G401 (cell line): ENCODE measurements around the gene RXYLT1. TPM values are rescaled to one million over a fixed set of nuclear protein-coding genes. Genes with fewer than 3 reads are reported as not detected.
"Not testable (repeated sequence)": the region's sequence is repeated elsewhere in the genome, so short reads cannot be mapped to it uniquely, and the experiment has no call there.

ENCODE experiments used
- DNase-seq: peaks from one replicate; pipeline ENCODE4 v3.0.0-alpha.2; 2015; ENCODE audit warnings: low spot score
- in situ Hi-C: cut with HindIII; loops from 2 replicates; pipeline ENCODE4 v1.10.0; 2016; ENCODE audit warnings: low sequenced_read_pairs, mixed read lengths
- total RNA-seq: library from RNA; depleted of rRNA; stranded (reverse); fragments of >200 nt; shearing (Covaris generic); gene quantifications from 2 replicates; pipeline ENCODE4 v1.2.3, GENCODE V29; 2014; rRNA removed

The RXYLT1 gene
- total RNA-seq, result 14.6 and 23.0 TPM in 2 replicates

DNA sequence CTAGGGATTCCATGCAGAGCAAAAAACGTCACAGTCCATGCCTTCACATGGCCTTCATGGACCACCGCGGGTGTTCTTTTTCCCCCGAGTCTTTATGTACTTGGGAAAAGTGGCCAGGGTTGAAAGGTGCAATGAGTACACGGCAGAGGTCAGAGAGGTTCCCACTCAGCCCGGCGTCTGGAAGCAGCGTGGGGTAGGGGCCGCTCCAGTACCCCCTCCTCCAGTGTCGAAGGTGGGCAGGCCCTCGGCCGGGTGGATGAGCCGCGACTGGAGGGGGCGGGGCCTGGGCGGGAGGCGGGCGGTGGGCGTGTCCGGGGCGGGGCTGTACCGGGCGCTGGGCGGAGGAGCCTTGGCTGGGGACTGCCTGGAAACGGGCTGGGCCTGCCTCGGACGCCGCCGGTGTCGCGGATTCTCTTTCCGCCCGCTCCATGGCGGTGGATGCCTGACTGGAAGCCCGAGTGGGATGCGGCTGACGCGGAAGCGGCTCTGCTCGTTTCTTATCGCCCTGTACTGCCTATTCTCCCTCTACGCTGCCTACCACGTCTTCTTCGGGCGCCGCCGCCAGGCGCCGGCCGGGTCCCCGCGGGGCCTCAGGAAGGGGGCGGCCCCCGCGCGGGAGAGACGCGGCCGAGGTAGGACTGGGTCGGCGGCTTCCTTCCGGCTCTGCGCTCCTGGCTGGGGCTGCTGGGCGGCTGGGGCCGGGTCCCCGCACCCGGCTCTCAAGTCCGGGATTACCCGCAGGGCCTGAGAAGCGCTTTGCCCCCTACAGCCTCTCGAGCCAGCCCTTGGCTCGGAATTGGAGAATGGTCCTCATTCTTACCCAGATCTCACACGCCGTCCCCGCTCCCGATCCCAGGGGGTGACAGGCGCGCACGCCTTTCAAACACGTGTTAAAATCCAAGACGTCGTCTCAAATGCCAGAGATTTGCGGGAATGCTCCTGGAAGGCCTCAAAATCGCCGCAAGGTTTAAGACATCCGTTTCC, at the start of gene RXYLT1:
Gene RXYLT1 (plus strand): TSS at position 412 of the 984 bp plus-strand sequence. CDS start 52 bp downstream, at position 464.
- peak; percentile 88 for DNase-seq
- in situ Hi-C loops, result no loop called here

DNA sequence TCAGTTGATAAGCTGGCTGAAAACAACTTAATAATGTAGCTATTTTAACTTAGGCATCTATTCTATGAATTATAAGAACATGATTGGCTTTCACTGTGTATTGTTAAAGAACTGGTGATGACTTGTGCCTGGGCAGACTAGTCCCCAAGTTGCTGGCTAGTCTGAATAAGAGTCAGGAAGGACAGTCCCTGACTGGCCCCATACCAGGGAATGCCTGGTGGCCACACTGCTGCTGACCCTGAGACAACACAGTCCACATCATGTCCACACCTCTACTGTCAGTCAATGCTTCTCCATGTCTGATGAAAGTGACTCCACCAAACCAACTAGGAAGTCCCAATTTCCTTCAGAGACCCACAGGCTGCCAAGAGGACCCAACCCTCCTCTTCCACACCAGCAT, 46.9 kb upstream of the RXYLT1 start:
- in situ Hi-C loops, DNase-seq: not testable (repeated sequence)

DNA sequence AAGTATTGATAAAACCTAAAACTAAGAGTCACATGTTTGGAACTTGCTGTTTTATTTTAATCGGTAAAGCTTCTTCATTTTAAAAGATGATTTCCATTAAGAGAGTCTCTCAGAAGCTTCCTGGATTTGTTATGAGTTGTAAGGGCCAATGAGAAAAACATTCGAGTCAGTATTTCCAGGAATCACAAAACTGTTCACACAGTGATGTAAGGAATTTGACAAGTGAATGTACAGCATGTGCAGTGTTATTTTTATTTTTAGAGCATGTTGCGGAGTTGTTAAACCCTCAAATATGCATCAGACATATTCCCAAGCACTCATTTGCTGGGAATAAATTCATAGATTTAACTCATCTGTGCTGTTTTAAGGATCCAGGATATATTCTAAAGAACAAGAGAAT, 46.1 kb upstream of the RXYLT1 start:
- in situ Hi-C loops, DNase-seq: not testable (repeated sequence)

DNA sequence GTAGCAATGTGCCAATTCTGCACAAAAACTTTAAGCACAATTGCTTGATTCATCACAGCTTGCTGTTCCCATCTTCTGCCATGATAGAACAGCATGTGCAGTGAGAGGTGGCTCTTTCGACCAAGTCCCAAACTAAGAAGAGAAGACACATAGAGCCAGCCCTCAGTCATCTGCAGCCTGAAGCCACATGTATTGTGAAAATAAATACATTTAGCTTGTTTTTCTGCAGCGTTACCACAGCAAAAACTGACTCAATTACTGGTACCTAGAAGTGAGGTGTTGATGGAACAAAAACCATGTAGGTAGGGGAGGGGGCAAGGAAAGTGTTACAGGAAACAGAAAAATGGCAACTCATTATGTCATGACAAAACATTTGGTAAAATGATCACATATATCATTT, 39.2 kb upstream of the RXYLT1 start:
- DNase-seq, in situ Hi-C loops: not testable (repeated sequence)

DNA sequence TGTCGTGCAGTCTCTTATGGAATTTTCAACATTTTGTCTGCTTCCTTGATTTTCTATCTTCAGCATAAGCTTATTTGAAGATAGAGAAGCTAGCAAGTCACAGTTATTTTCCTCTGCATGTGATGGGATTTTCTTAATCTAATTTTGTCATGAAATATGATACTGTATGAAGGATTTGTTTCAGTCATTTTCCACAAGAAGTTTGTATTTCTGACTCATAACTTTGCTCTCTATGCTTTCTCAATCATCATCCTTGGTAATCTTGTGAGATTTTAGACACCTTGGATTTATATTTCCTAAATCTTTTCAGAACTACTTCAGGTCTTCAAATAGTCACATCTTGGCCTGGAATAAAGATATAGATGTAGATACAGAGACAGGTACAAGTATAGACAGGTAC, 38.3 kb upstream of the RXYLT1 start:
- in situ Hi-C loops, DNase-seq: not testable (repeated sequence)

- in situ Hi-C loops, DNase-seq: not testable (repeated sequence)
Observed at GRCh38 chr12:63744110-63744509, 35.6 kb upstream of the RXYLT1 start.

DNA sequence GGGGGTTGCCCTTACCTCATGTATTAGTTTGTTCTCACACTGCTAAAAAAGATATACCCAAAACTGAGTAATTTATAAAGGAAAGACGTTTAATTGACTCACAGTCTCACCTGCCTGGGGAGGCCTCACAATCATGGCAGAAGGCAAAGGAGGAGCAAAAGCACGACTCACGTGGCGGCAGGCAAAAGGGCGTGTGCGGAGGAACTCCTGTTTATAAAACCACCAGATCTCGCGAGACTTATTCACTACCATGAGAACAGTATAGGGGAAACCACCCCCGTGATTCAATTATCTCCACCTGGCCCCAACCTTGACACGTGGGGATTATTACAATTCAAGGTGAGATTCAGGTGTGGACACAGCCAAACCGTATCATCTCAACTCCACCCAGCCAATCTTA, 33.2 kb upstream of the RXYLT1 start:
- in situ Hi-C loops, DNase-seq: not testable (repeated sequence)

DNA sequence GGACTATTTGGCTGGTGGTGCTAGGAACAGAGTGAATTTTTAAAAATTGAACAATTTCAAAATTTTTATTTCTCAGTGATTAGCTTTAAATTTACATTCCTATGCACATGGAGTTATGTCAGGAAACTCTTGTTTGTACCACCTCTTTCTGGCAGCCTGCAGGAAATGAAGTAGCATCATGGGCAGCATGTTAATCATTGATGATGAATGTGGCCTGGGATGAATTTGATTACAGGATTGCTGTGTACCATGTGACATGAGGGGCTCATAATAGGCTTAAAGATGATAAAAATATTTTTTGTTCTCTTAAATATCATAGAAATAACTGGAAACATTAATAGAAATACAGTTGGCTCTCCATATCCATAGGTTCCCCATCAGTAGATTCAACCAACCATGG, 32.6 kb upstream of the RXYLT1 start:
- in situ Hi-C loops, result not testable (repeated sequence)

DNA sequence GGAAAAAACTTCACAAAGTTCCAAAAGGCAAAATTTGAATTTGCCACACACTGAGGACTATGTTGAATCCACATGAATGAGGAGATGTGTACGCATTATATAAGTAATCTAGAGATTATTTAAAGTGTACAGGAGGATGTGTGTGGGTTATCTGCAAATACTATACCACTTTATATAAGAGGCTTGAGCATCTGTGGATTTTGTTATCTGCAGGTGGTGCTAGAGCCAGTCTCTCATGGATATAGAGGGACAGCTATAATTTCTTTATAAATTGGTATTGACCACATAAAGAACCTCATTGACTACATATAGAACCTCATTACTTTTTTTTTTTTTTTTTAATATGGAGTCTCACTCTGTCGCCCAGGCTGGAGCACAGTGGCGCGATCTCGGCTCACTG, 32.2 kb upstream of the RXYLT1 start:
- DNase-seq, result no peak
- in situ Hi-C loops, result no loop called here

More for the DNA sequence above, 32.6 kb upstream of the RXYLT1 start:
- DNase-seq, result not testable (repeated sequence)

GRCh38 chr12:63752283-63752682, 27.4 kb upstream of the RXYLT1 start:
- no peak for DNase-seq
- in situ Hi-C loops, result no loop called here

DNA sequence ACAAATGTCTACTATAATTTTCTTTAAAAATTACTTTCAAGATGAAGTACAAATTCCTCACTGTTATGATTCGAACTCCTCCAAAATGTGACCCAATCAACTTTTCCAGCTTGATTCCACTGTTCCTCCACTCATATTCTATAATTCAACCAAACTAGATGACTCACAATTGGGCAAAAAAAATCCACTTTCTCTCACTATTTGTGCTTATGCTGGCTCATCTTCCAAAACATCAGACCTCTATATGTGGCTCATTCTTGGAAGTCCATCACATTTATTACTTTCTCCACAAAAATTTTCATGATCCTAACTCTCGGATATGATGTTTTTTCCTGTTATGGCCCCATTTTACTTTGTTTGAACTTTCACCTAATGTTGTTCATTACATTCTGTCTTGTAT, 26.9 kb upstream of the RXYLT1 start:
- in situ Hi-C loops, result no loop called here
- DNase-seq, result no peak

- DNase-seq, result no peak
- in situ Hi-C loops, result no loop called here
Observed at GRCh38 chr12:63753743-63754142, 26.0 kb upstream of the RXYLT1 start.

DNA sequence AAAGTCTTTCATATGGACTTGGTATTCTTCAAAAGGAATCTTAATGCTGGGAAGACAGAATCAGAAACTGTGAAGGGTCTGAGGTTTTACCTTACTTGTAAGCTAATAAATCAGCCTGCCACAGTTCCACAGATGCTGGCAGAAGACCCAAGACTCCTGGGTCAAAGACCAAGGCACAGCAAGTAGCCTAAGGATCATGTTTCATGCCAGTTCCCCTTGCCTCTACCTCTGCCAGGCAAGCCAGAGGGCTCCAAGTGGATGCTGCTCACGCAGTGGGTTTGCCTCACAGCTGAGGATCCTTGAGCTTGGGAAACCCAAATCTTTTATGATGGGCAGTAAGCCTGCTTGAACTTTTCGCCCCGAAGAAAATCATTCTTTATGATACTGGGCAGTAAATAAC, 15.2 kb upstream of the RXYLT1 start:
- in situ Hi-C loops, result no loop called here

GRCh38 chr12:63766498-63766897, 13.2 kb upstream of the RXYLT1 start:
- DNase-seq, result no peak
- in situ Hi-C loops, result no loop called here

More for the DNA sequence above, 15.2 kb upstream of the RXYLT1 start:
- no peak for DNase-seq

GRCh38 chr12:63770375-63770774, 9.3 kb upstream of the RXYLT1 start:
- in situ Hi-C loops, result no loop called here
- DNase-seq, result no peak

- in situ Hi-C loops, result no loop called here
- no peak for DNase-seq
Observed at GRCh38 chr12:63777340-63777739, 2.4 kb upstream of the RXYLT1 start.

DNA sequence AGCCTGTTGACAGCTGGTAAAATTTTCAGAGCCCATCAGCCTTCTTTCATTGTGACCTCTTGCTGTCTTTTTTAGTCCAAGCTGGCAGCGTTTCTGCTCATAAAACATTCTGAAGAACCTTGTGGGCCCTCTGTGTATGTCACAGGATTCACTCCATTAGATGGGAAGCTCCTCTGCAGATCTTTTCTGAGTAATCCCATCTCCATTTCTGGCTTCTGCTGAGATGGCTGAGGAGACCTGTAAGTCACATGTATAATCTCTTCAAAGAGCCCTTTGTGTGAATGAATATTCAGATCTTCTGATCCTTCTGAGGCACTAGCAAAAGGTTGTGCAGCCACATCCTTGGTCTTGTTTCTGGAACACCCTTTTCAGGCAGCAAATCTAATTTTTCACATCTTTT, 2.8 kb downstream of the RXYLT1 start:
- no peak for DNase-seq
- in situ Hi-C loops, result no loop called here

DNA sequence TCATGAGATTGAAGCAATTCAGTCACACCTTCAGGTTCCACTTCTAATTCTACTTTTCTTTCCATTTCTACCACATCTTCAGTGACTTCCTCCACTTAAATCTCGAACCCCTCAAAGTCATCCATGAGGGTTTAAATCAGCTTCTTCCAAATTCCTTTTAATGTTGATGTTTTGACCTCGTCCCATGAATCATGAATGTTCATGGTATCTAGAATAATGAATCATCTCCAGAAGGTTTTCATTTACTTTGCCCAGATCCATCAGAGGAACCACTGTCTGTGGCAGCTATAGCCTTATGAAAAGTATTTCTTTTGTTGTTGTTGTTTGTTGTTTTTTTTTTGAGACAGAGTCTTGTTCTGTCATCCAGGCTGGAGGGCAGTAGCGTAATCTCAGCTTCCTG, 7.6 kb downstream of the RXYLT1 start:
- DNase-seq, result no peak

DNA sequence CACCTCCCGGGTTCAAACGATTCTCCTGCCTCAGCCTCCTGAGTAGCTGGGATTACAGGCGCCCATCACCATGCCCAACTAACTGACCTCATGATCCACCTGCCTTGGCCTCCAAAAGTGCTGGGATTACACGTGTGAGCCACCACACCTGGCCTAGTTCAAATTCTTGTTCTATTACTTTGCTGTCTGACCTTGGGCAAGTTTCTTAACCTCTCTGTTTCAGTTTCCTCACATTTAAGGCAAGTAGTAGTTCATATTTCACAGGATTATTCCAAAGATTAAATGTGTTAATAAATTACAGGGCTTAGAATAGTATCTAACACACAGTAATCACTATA, 10.9 kb downstream of the RXYLT1 start:
- in situ Hi-C loops, result no loop called here
- DNase-seq, result no peak

More for the DNA sequence above, 7.6 kb downstream of the RXYLT1 start:
- in situ Hi-C loops, result no loop called here

GRCh38 chr12:63792338-63792737, 12.6 kb downstream of the RXYLT1 start:
- in situ Hi-C loops, result no loop called here

More at GRCh38 chr12:63792338-63792737, 12.6 kb downstream of the RXYLT1 start:
- DNase-seq, result no peak
